ENCODE results near the gene NIPAL1. TPM values are rescaled to one million over a fixed set of nuclear protein-coding genes. Genes with fewer than 3 reads are reported as not detected.
A peak's percentile ranks its signal among the peaks of the same experiment; 100 is the strongest.

NIPAL1 gene
- total RNA-seq, 1 experiment from 2014 or later: 7.1 TPM

GRCh38 chr4:48027653-48028052 is 11.1 kb downstream of the NIPAL1 start (continued):
- TF ChIP-seq PRDM15 (CRISPR knock-in tag; IDR thresholded peaks at IDR 0.05) (no peak), USF1 (CRISPR knock-in tag; IDR thresholded peaks at IDR 0.05) (no peak), ZNF121 (CRISPR knock-in tag; IDR thresholded peaks at IDR 0.05) (no peak), KAT7 (CRISPR knock-in tag; IDR thresholded peaks at IDR 0.05; ENCODE audit: borderline replicate concordance) (no peak), ZNF317 (CRISPR knock-in tag; IDR thresholded peaks at IDR 0.05; ENCODE audit: borderline replicate concordance, low read depth) (no peak), IRF1 (CRISPR knock-in tag; IDR thresholded peaks at IDR 0.05) (no peak), ZNF512 (CRISPR knock-in tag; IDR thresholded peaks at IDR 0.05; ENCODE audit: borderline replicate concordance) (no peak), MYBL2 (CRISPR knock-in tag; IDR thresholded peaks at IDR 0.05) (no peak), E2F5 (CRISPR knock-in tag; IDR thresholded peaks at IDR 0.05) (no peak), USF2 (CRISPR knock-in tag; IDR thresholded peaks at IDR 0.05) (no peak)

- Mint-ChIP-seq H3K27ac (peak overlapping the region; percentile 16), H3K9me3 (no peaks in the 10 kb centered on the region), H3K36me3 (peaks cover 10% of the 10 kb centered on the region), H3K4me3 (peak overlapping the region; percentile 18; the same call in 1 of the 2 replicates), H3K4me1 (peaks cover 34% of the 10 kb centered on the region), H3K27me3 (ENCODE audit: low read depth) (no peaks in the 10 kb centered on the region)
- no peak for TF ChIP-seq ZNF671 (CRISPR knock-in tag; IDR thresholded peaks at IDR 0.05)
- TF ChIP-seq CBFB (CRISPR knock-in tag; IDR thresholded peaks at IDR 0.05; ENCODE audit: low read depth): no peak
- TF ChIP-seq PRRX2 (CRISPR knock-in tag; IDR thresholded peaks at IDR 0.05): no peak
- no peak for TF ChIP-seq KAT7 (CRISPR knock-in tag; IDR thresholded peaks at IDR 0.05; ENCODE audit: borderline replicate concordance)
- no peak for TF ChIP-seq MAX (CRISPR knock-in tag; IDR thresholded peaks at IDR 0.05)
- TF ChIP-seq SMAD4 (CRISPR knock-in tag; IDR thresholded peaks at IDR 0.05): no peak
- no peak for TF ChIP-seq ZNF396 (CRISPR knock-in tag; IDR thresholded peaks at IDR 0.05; ENCODE audit: borderline replicate concordance)
- POLR2A ChIA-PET: no interaction called here
- no peak for DNase-seq (ENCODE audit: low spot score)
- ATAC-seq: no peak; the same call in 1 of the 2 replicates
- CTCF ChIA-PET: no interaction called here
These were observed 12.1 kb downstream of the NIPAL1 start for GRCh38 chr4:48028696-48029095.
